GM23248 (cell line): ENCODE results near the gene ICOS.

ENCODE experiments used
- EZH2 ChIP-seq: fragments of 200-600 bp; sonication (generic); IDR thresholded peaks from 2 replicates; pipeline ENCODE4 v1.6.1; 2018; ENCODE audit warnings: antibody characterized with exemption, mild to moderate bottlenecking; ENCODE audit not compliant: insufficient read depth, poor library complexity, severe bottlenecking
- EZH2phosphoT487 ChIP-seq: fragments of 200-600 bp; sonication (generic); IDR thresholded peaks from 2 replicates; pipeline ENCODE4 v1.6.1; 2018; ENCODE audit warnings: antibody characterized with exemption, moderate library complexity, mild to moderate bottlenecking, low read depth; ENCODE audit not compliant: insufficient read depth

GRCh38 chr2:203892207-203892606 is 44.4 kb upstream of the ICOS start:
- TF ChIP-seq EZH2 (no peak), EZH2phosphoT487 (no peak)
